Lung microvascular endothelial cell (primary cell): ENCODE results near the gene C19orf85. TPM values are rescaled to one million over a fixed set of nuclear protein-coding genes. Genes with fewer than 3 reads are reported as not detected.

Experiments used
- total RNA-seq: library from RNA; depleted of rRNA; stranded (reverse); fragments of >200 nt; gene quantifications from 2 replicates; pipeline ENCODE4 v1.2.1, GENCODE V29; 2014

C19orf85 gene
- total RNA-seq, 1 donor from 2014 or later: not detected

Other genes with a start within 250 kb of the C19orf85 start
- gene TMEM86B, start 236.0 kb downstream of the C19orf85 start, total RNA-seq: 0.44 and 0.99 TPM in 2 replicates
- 16.1 and 24.8 TPM in 2 replicates for gene PPP6R1, start 205.7 kb downstream of the C19orf85 start, total RNA-seq
- 17.2 and 19.0 TPM in 2 replicates for gene HSPBP1, start 184.6 kb downstream of the C19orf85 start, total RNA-seq
- gene BRSK1, start 180.8 kb downstream of the C19orf85 start, total RNA-seq: under 0.01 and 1.2 TPM in 2 replicates
- not detected in 2 replicates for gene TMEM150B, start 139.4 kb downstream of the C19orf85 start, total RNA-seq
- gene KMT5C, start 124.9 kb downstream of the C19orf85 start, total RNA-seq: 2.2 and 3.0 TPM in 2 replicates
- gene COX6B2, start 110.0 kb downstream of the C19orf85 start, total RNA-seq: not detected in 2 replicates
- not detected in 2 replicates for gene GARIN5B, start 101.5 kb downstream of the C19orf85 start, total RNA-seq
- gene IL11, start 94.3 kb downstream of the C19orf85 start, total RNA-seq: under 0.01 TPM in 1 of 2 replicates, not detected in the other
- gene TMEM190, start 87.9 kb downstream of the C19orf85 start, total RNA-seq: not detected in 2 replicates
- gene TMEM238, start 80.5 kb downstream of the C19orf85 start, total RNA-seq: 0.22 and 0.40 TPM in 2 replicates
- gene RPL28, start 78.8 kb downstream of the C19orf85 start, total RNA-seq: 118 and 119 TPM in 2 replicates
- 44.4 and 76.5 TPM in 2 replicates for gene UBE2S, start 57.0 kb downstream of the C19orf85 start, total RNA-seq
- gene SHISA7, start 21.5 kb downstream of the C19orf85 start, total RNA-seq: not detected in 2 replicates
- gene ISOC2, start 3.1 kb downstream of the C19orf85 start, total RNA-seq: 60.7 and 61.9 TPM in 2 replicates
- 0.65 and 0.79 TPM in 2 replicates for gene ZNF628, start 11.9 kb upstream of the C19orf85 start, total RNA-seq
- 5.2 and 7.2 TPM in 2 replicates for gene NAT14, start 20.4 kb upstream of the C19orf85 start, total RNA-seq
- gene SSC5D, start 23.7 kb upstream of the C19orf85 start, total RNA-seq: 0.22 TPM in 1 of 2 replicates, not detected in the other
- gene SBK2, start 72.4 kb upstream of the C19orf85 start, total RNA-seq: not detected in 2 replicates
- 0.20 and 0.22 TPM in 2 replicates for gene SBK3, start 80.8 kb upstream of the C19orf85 start, total RNA-seq
- gene ZNF579, start 116.1 kb upstream of the C19orf85 start, total RNA-seq: 2.4 and 2.6 TPM in 2 replicates
- 1.5 and 3.2 TPM in 2 replicates for gene FIZ1, start 134.8 kb upstream of the C19orf85 start, total RNA-seq
- gene ZNF524, start 135.5 kb upstream of the C19orf85 start, total RNA-seq: 7.0 and 11.5 TPM in 2 replicates
- gene ZNF865, start 140.9 kb upstream of the C19orf85 start, total RNA-seq: 0.44 and 0.79 TPM in 2 replicates
- gene ZNF784, start 159.8 kb upstream of the C19orf85 start, total RNA-seq: 2.8 and 4.8 TPM in 2 replicates
- 1.3 and 2.0 TPM in 2 replicates for gene ZNF580, start 176.3 kb upstream of the C19orf85 start, total RNA-seq
- gene ZNF581, start 178.9 kb upstream of the C19orf85 start, total RNA-seq: 18.3 and 20.9 TPM in 2 replicates
- 5.9 and 10.7 TPM in 2 replicates for gene CCDC106, start 183.5 kb upstream of the C19orf85 start, total RNA-seq
- gene U2AF2, start 190.3 kb upstream of the C19orf85 start, total RNA-seq: 61.9 and 62.9 TPM in 2 replicates
- gene EPN1, start 210.5 kb upstream of the C19orf85 start, total RNA-seq: 20.7 and 27.0 TPM in 2 replicates